HG03432 (cell line): ENCODE data around the gene GYS1.
A peak's percentile ranks its signal among the peaks of the same experiment; 100 is the strongest.

ENCODE experiments used
- ATAC-seq: cut with Tn5 transposase; IDR thresholded peaks from one replicate; pipeline ENCODE4 v1.9.1; 2021; ENCODE audit warnings: mild to moderate bottlenecking, moderate library complexity; ENCODE audit not compliant: unreplicated experiment

Gene GYS1

GRCh38 chr19:48990400-48990799 lies 2.7 kb downstream of the GYS1 start:
- ATAC-seq = no peak

- ATAC-seq = no peak
These were observed 3.3 kb downstream of the GYS1 start for GRCh38 chr19:48989701-48990291.

DNA sequence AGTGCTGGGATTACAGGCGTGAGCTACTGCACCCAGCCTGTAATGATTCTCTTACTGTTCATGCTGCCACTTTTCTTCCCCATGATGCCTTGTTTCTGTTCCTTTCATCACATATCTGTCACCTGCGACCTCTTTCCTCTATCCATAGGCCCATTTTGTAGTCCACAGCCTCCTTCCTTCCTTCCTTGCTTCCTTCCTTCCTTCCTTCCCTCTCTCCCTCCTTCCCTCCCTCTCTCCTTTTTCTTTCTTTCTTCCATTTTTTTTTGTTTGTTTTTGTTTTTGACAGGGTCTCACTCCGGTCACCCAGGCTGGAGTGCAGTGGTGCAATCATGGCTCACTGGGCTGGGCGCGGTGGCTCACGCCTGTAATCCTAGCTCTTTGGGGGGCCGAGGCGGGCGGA lies 4.2 kb downstream of the GYS1 start:
- ATAC-seq = no peak

DNA sequence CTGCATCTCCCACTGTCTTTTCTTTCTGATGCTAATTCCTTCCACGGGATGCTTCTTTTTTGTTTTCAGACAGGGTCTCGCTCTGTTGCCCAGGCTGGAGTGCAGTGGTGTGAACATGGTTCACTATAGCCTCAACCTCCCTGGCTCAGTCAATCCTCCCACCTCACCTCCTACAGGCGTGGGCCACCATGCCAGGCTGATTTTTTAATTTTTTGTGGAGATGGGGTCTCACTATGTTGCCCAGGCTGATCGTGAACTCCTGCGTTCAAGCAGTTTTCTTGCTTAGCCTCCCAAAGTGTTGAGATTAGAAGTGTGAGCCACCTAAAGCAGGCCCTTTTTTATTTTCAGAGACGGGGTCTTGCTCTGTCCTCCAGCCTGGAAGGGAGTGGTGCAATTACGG lies 4.8 kb downstream of the GYS1 start:
- no peak for ATAC-seq

GRCh38 chr19:48987323-48987722 lies 5.8 kb downstream of the GYS1 start:
- no peak for ATAC-seq

GRCh38 chr19:48986211-48986610 lies 6.9 kb downstream of the GYS1 start:
- ATAC-seq = no peak

- ATAC-seq = no peak
These were observed 7.4 kb downstream of the GYS1 start for GRCh38 chr19:48985711-48986110.

DNA sequence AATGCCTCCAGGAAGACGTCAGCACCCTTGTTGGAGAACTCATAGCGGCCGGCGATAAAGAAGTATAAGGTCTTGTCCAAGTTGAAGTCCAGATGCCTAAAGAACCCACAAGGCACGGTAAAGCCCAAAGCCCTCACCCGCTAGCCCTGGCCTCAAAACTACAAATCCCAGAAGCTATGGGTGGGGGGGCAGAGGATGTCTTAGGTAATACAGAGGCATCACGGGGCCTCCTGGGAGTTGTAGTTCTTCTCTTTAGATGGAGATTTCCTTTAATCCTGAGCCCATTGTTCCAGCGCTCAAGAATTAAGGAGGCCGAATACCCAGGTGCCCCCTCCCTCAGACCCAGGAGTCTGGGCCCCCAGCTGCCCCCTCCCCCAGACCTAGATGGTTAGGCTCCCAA lies 10.8 kb downstream of the GYS1 start:
- no peak for ATAC-seq

- no peak for ATAC-seq
These were observed 16.0 kb downstream of the GYS1 start for GRCh38 chr19:48977061-48977460.

- ATAC-seq = no peak
These were observed 16.9 kb downstream of the GYS1 start for GRCh38 chr19:48975947-48976847.

DNA sequence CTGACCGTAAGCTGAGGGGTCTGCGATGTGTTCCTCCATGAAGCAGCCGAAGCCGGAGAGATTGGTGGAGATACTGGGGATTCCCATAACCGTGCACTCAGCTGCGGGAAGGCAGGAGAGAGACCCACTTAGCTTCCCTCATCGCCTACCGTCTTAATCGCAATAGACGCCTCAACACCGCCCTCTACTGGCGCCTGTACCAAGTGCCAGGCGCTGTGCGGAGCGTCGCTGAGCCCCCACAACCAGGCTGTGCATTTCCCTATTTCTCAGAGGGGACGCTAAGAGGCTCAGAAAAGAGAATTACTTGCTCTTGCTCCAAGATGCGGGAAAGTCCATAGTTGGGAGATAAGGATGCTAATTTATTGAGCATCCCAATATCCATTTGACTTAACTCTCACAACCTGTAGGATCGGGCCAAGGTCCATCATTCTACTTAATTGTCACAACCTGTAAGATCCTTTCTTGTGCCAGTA lies 22.1 kb downstream of the GYS1 start:
- no peak for ATAC-seq

- no peak for ATAC-seq
These were observed 22.9 kb downstream of the GYS1 start for GRCh38 chr19:48970139-48970766.

DNA sequence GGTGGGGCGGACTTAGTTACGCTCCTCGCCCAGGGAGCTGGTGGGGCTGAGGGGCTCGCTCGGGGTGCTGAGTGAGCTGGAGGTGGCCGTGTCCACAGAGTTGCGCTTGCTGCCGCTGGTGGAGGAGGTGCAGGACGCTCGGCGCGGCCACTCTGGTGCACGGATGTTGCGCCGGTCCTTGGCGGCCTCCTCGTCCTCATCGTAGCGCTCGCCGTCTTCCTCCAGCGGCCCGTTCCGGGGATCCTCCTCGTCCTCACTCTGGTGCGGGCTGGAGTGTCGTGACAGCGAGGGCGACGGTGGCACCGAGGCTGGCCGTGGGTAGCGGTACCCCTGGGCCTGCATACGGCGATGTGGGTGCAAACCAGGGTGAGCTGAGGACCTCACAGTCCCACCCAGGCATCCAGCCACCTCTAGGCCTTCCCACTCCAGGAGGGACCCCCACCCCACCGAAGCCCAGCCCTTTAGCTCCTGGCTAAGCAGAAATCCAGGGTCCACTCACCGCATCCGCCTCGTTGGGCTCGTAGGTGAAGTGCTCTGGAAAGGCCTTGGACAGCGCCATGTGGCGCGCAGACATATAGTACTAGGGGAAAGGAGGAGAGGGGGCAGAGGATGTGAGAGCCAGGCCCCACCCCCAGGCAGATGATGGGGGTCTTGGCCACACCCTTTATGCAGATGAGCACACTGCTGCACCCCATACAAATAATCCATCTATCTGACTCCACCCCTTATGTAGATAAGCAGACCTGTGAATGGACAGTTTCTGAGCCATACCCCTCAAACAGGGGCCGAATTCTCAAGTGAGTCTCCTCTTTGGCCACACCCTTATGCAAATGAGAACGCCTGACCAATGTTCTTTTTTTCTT lies 23.6 kb downstream of the GYS1 start:
- no peak for ATAC-seq

GRCh38 chr19:48968813-48969218 lies 24.3 kb downstream of the GYS1 start:
- no peak for ATAC-seq

- no peak for ATAC-seq
These were observed 24.9 kb downstream of the GYS1 start for GRCh38 chr19:48968179-48968661.

GRCh38 chr19:48967346-48968178 lies 25.5 kb downstream of the GYS1 start:
- ATAC-seq = no peak

- no peak for ATAC-seq
These were observed 26.4 kb downstream of the GYS1 start for GRCh38 chr19:48966541-48967345.

- ATAC-seq = peak; percentile 19
These were observed 27.1 kb downstream of the GYS1 start for GRCh38 chr19:48965806-48966540.
